GM19372 (cell line): Measurements from ENCODE around the gene CTSD.
"Not testable (repeated sequence)": the region's sequence is repeated elsewhere in the genome, so short reads cannot be mapped to it uniquely, and the experiment has no call there.

Experiments used
- ATAC-seq: cut with Tn5 transposase; IDR thresholded peaks from one replicate; pipeline ENCODE4 v1.9.1; 2021; ENCODE audit warnings: mild to moderate bottlenecking, low read depth, moderate library complexity; ENCODE audit not compliant: unreplicated experiment

CTSD gene

DNA sequence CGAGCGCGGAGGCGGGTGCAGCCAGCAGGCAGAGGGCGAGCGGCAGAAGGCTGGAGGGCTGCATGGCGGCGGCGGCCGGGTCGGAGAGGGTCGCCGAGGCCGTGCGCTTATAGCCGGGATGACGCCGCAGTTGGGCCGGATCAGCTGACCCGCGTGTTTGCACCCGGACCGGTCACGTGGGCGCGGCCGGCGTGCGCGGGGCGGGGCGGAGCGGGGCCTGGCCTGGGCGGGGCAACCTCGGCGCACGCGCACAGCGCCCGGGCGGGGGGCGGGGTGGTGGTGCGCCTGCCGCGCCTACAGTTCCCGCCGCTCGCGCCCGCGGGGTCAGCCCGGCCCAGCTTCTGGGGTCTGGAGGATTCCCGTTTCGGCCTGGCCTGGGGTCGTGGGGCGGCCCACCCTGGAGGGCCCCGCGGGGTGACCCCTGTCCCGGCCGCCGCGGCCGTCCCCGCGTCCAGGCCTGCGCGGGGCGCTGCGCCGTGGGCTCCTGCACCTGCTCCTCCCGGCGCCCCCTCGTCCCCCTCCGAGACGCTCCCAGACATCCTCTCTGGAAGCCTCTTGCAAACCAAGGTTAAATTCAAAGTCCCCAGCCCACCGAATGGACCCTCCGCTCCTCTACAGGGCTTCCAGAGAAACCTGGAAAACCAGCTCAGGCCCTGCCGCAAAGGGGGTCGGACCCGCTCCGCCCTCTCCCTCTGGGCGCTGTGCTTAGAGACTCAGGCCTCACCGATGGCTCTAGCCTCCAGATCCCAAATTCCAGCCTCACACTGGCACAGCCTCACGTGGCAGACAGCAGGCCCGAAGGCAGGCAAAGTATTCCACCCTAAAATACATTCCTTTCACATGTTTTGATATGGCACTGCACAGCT is at the start of gene CTSD:
CTSD (minus strand) TSS at position 132 of the 866 bp plus-strand sequence; CDS start at position 64, 68 bp downstream.
- peak; percentile 82 for ATAC-seq

DNA sequence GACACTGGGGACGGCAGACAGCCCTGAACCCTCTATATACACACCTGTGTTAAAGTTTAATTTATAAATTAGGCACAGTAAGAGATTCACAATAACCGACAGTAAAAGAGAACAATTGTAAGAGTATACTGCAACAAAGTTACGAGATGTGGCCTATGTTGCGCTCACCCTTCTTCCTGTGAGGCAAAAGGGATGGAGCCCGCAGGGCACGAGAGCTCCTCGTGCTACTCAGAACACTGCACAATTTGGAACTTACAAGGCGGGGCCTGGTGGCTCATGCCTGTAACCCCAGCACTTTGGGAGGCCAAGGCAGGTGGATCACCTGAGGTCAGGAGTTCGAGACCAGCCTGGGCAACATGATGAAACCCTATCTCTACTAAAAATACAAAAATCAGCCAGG is 49.6 kb upstream of the CTSD start:
- ATAC-seq: not testable (repeated sequence)

DNA sequence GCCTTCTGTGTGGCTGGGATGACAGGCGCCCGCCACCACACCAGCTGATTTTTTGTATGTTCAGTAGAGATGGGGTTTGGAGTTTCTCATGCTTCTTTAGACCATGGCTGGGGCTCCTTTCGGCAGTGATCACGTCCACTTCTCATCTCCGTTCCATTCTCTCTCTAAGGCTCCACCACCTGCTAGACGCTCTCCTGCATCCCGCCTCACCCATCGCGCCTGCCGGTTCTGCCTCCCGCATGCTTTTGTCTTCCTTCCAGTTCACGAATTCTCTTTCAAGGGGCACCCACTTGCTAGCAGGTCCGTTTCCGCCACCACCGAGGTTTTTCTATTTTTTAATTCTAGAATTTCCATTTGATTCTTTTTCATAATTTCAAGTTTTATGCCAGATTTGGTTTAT is 49.1 kb upstream of the CTSD start:
- ATAC-seq: no peak

DNA sequence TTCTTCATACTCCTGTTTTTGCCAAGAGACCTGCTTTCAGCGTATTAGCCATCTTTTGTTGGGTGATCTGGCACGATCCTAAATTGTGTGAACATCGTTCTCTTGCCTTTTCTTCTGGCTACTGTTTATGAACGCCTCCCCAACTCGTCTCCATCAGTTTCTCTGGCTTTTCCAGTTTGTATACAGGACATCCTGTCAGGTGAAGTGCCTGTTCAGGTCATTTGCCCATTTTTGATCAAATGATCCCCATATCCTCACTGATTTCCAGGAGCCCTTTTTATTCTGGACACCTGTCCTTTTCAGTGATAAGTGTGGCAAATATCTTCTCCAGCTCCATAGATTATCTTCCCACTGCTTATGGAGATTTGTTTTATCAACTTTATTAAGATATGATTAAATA is 48.5 kb upstream of the CTSD start:
- no peak for ATAC-seq

DNA sequence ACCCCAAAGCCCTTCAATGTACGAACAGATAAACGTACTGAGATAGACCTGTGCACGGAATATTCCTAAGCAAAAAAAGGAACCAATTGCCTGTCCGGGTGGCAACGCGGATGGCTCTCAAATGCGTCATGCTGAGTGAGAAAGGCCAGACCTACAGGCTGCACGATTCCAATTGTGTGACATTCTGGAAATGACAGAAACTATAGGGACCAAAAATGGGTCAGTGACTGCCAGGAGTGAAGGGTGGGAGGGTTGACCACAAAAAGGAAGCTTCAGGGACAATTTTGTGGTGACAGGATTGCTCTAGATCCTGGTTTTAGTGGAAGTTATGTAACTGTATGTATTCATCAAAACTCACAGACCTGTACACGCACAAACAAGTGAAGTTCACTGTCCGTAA is 47.0 kb upstream of the CTSD start:
- no peak for ATAC-seq

DNA sequence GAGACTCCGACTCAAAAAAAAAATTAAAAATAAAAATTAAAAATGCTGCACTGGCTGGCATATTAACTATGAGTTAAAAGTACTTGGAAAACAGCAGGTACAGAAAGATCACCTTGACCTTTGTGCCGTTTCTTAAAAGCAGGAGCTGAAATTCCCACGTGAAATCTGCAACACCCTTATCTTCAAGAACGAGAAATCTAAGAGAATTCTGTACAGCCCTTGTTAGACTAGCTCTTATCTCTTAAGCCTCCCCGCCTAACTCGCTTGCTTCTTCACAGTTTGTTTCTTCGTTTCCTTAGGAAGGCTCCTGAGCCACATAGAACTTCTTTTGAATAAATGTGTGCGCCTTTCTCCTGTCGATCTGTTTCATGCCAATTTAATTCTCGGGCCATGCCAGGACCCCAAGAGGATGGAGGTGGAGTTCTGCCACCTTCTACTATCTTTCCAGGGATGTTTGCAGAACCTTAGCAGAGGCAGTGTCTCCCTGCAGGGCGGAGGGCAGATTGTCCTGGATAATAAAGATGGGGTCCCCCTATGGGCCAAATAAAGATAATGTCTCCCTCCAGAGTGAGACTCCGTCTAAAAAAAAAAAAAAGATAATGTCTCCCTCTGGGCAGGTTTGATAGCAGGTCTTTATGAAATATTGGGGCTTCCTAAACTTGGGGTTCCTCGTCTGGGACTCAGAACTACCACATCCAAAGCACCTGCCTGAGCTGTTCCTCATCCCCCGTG is 43.7 kb upstream of the CTSD start:
- ATAC-seq: no peak

DNA sequence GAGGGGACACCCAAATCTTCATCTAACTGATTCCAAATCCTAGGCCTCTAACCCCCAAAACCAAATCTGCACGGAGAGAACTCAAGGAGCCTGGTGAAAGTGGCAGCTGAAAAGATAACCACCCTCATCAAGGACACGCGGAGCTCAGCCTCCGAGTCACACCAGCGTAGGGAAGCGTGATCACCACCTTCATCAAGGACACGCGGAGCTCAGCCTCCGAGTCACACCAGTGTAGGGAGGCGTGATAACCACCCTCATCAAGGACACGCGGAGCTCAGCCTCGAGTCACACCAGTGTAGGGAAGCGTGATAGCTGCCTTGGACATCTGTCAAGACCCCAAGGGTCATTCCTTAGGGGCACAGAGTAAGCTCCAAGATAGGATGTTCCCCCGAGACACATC is 41.8 kb upstream of the CTSD start:
- ATAC-seq: no peak

DNA sequence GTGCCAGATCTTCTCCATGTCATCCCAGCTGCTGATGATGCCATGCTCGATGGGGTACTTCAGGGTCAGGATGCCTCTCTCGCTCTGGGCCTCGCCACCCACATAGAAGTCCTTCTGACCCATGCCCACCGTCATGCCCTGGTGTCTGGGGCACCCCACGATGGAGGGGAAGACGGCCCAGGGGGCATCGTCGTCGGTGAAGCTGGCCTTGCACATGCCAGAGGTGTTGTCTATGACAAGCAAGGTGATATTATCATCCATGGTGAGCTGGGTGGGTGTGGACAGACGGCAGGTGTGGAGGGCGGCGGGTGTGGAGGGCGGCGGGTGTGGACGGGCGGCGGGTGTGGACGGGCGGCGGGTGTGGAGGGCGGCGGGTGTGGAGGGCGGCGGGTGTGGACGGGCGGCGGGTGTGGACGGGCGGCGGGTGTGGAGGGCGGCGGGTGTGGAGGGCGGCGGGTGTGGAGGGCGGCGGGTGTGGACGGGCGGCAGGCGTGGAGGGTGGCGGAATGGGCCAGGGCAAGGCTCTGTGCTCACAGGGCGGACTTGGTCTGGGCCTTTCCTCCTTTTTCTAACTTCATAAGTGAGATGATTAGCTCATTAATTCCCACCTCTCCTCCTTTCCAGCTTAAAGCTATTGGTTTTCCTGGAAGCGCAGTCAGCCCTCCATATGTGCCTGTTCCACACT is 40.2 kb upstream of the CTSD start:
- not testable (repeated sequence) for ATAC-seq

DNA sequence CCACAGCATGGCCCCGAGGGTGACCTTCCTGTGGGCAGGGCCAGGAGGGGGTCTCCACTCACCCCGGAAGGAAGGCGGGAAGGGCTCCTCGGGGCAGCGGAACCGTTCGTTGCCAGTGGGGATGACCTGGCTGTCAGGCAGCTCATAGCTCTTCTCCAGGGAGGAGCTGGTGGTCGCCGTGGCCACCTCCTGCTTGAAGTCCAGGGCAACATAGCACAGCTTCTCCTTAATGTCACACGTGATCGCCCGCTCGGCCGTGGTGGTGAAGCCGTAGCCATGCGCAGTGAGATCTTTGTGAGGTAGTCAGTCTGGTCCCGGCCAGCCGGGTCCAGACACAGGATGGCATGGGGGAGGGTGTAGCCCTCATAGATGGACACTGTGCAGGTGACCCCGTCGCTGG is 39.5 kb upstream of the CTSD start:
- ATAC-seq: no peak

DNA sequence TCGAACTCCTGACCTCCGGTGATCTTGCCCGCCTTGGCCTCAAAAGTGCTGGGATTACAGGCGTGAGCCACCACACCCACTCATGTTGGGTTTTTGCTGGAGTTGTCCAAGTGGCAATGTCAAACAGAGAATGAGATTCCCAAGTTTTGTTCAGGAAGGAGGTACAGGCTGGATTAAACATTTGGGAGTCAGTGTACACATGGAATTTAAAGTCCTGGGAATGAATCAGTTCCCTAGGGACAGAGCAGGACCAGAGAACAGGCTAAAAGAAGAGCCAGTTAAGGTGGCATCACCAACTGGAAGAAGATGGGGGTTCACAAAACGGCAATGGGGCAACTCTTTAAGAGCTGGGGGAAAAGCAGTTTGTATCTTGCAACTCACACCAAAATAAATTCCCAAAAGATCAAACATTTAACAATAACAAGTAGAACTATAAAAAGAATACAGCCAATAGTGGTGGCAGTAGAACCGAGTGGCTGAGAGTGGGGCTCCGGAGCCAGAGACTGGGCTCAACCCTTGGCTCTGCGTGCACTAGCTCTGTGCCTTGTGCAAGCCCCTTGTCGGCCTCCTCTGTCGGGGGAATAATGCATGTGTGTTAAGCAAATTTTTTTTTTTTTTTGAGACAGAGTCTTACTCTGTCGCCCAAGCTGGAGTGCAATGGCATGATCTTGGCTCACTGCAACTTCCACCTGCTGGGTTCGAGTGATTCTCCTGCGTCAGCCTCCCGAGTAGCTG is 33.8 kb upstream of the CTSD start:
- no peak for ATAC-seq

DNA sequence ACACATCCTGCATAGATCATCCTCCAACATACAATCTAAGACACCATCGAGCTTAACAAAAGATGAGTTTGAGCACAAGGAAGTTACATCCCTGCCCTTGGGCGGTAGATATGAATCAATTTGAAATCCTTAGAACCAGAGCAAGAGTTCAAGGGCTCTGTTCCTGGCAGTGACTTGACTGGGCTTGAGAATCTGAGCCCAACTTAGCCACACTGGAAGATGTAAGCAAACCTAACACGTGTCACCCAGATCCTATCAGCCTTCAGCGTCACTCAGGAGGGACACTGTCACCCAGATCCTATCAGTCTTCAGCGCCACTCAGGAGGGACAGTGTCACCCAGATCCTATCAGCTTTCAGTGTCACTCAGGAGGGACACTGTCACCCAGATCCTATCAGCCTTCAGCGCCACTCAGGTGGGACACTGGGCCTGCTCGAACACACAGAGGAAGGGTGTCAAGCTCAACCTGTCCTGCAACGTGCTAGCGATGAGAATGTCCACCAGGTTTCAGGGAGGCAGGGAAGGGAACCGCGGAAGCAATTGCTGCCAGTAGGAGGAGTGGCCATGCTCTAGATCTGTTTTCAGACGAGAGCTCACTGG is 32.8 kb upstream of the CTSD start:
- ATAC-seq: no peak

DNA sequence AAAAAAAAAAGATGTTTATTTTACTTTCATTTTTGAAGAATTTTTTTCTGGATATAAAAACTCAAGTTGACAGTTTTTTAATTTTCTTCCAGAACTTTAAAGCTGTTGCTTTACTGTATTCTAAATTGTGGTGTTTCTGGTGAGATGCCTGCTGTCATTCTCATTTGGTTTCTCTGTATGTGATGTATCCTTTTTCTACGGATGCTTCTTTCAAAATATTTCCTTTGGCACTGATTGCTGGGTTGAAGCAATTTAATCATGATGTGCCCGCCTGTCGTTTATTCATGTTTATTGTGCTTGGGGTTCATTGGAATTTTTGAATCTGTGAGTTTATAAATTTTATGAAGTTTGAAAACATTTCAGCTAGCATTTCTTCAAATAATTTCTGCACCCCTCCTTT is 29.4 kb upstream of the CTSD start:
- no peak for ATAC-seq

DNA sequence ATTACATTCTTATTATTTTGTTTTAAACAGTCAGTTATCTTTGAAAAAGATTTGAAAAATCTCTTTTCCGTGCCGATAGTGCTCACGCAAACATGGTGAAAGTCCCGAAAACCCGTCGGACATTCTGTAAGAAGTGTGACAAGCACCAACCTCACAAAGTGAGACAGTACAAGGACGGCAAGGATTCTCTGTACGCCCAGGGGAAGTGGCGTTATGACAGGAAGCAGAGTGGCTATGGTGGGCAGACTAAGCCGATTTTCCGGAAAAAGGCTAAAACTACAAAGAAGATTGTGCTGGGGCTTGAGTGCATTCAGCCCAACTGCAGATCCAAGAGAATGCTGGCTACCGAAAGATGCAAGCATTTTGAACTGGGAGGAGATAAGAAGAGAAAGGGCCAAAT is 28.7 kb upstream of the CTSD start:
- no peak for ATAC-seq

DNA sequence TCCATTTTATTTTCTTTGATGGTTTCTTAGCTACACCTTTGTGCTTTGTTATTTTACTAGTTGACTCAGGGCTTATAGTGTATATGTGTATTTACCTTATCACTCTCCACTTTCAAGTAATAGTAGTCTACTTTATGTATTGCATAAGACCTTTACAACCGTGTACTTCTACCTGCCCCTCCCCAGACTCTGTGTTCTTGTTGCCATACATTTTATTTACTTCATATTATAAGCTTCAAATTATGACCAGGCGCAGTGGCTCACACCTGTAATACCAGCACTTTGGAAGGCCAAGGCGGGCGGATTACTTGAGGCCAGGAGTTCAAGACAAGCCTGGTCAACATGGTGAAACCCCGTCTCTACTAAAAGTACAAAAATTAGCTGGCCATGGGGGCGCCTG is 28.2 kb upstream of the CTSD start:
- no peak for ATAC-seq

DNA sequence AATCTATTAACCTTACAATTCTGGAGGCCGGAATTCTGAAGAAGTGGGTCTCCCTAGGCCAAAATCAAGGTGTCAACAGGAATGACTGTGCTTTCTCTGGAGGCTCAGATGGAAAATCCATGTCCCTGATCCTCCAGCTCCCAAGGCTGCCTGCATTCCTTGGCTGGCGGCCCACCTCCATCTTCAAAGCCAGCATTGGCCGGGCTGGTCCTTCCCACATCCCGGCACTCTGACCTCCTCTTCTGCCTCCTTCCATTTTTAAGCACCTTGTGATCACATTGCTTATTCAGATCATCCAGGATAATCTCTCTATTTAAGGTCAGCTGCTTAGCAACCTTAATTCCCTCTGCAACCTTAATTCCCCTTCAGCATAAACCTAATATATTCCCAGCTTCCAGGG is 22.7 kb upstream of the CTSD start:
- ATAC-seq: no peak

DNA sequence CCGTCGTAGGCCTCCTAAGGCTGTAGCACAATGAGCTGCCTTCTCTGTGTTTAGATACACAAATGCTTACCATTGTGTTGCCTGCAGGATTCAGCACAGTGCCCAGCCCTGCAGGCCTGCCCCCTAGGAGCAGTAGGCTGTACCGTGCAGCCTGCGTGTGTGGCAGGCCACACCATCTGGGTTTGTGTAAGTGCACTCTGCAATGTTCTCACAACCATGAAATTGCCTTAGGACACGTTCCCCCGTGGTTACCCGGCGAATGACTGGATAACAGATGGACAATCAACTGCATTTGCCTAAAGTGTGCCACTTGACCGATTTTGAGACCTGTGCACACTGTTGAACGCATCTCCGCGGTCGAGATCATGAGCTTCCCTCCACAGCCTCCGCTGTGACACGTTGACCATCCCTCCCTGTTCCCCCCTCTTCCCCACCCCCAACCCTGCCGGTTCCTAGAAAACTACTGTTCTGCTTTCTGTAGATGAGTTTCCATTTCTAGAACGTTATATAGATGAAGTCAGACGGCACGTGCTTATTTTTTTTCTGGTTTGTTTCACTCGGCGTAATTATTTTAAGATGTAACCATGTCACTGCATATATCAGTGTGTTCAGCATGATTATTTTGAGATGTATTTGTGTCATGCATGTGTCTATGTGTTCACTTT is 22.2 kb upstream of the CTSD start:
- no peak for ATAC-seq

DNA sequence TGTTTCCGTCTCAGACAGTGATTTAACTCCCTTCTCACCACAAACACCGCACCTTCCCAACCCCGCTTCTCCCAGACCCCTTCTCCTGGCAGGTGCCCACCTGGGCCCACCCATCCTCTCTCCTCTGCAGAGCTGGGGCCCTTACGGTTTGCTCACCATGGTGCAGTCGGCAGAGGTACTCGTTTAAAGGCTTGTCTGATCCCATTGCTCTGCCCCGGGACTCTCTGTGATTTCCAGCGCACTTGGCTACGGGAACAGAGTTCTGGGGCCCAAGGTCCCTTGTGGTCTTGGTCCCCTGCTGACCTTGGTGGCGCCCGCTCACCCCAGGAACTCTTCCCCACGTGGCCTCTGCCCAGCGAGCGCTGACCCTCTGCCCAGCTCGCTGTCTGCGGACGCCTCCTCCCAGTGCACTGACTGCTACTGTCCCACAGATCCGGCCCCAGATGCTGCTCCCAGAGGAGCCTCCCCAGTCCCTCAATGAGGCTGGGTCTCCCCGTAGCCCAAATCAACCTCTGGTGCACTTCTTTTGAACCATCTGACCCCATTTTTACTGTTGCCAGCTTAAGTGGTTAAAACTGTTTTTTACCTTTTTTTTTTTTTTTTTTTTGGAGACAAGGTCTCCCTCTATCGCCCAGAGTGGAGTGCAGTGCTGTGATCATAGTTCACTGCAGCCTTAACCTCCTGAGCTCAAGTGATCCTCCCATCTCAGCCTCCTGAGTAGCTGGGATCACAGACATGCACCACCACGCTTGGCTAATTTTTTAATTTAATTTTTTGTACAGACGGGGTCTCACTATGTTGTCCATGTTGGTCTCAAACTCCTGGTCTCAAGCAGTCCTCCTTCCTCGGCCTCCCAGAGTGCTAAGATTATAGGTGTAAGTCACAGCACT is 21.3 kb upstream of the CTSD start:
- ATAC-seq: no peak

DNA sequence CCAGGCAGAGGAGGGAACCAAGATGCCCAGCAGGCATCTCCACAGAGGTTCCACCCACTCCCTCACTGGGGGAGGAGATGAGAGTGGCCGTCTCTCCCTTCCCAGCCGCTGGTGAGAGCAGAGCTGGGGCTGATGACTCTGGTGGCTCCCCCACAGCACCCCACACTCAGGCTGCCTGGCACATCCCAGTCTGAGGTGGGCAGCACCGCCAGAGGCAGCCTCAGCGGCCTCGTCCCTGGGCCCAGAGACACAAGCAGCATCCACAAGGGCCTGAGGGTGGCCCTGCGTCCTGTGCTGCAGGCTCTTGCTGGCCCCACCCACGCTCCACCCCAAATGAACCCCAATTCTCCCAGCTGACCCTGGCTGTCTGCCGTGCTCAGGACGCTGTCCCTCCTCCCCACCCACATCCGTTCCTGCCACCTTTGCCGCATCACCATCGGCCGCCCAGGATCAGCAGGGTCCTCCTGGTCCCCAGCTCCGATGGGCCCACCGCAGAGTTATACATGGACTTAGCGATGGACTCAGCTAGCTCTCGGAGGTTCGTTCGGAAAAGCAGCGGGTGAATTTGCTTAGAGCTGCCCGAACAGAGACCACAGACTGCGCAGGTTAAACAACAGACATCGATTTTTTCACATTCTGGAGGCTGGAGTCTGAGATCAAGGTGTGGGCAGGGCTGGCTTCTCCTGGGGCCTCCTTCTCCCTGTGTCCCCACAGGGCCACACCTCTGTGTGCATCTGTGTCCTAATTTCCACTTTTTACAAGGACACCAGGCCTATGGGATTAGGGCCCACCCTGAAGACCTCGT is 20.2 kb upstream of the CTSD start:
- no peak for ATAC-seq
